ENCODE results near the gene MUSK. TPM values are rescaled to one million over a fixed set of nuclear protein-coding genes. Genes with fewer than 3 reads are reported as not detected.

Gene MUSK
- total and polyA plus RNA-seq, 2 of the 8 experiments (the other 6 are each of a cell fraction or from before 2014, with no cell fraction given), result not detected

DNA sequence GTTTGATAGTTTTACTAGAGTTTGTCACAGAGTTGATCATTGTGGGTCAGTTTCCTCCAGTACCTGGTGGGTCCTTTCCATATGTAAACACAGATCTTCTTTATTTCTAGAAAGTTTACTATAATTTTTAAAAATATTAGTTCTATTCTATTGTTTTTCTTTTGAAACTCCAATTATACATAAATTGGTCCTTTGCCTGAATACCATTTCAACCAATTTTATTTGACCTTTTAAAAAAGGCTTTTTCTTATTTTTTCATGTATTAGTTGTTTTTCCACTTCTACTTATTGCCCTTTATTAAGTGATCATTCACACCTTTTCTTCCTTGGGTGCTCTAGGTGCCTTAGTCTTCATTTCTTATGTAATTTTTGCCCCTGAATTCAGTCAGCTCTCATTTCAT is 33.0 kb upstream of the MUSK start (continued):
- TF ChIP-seq, protein P1, sequence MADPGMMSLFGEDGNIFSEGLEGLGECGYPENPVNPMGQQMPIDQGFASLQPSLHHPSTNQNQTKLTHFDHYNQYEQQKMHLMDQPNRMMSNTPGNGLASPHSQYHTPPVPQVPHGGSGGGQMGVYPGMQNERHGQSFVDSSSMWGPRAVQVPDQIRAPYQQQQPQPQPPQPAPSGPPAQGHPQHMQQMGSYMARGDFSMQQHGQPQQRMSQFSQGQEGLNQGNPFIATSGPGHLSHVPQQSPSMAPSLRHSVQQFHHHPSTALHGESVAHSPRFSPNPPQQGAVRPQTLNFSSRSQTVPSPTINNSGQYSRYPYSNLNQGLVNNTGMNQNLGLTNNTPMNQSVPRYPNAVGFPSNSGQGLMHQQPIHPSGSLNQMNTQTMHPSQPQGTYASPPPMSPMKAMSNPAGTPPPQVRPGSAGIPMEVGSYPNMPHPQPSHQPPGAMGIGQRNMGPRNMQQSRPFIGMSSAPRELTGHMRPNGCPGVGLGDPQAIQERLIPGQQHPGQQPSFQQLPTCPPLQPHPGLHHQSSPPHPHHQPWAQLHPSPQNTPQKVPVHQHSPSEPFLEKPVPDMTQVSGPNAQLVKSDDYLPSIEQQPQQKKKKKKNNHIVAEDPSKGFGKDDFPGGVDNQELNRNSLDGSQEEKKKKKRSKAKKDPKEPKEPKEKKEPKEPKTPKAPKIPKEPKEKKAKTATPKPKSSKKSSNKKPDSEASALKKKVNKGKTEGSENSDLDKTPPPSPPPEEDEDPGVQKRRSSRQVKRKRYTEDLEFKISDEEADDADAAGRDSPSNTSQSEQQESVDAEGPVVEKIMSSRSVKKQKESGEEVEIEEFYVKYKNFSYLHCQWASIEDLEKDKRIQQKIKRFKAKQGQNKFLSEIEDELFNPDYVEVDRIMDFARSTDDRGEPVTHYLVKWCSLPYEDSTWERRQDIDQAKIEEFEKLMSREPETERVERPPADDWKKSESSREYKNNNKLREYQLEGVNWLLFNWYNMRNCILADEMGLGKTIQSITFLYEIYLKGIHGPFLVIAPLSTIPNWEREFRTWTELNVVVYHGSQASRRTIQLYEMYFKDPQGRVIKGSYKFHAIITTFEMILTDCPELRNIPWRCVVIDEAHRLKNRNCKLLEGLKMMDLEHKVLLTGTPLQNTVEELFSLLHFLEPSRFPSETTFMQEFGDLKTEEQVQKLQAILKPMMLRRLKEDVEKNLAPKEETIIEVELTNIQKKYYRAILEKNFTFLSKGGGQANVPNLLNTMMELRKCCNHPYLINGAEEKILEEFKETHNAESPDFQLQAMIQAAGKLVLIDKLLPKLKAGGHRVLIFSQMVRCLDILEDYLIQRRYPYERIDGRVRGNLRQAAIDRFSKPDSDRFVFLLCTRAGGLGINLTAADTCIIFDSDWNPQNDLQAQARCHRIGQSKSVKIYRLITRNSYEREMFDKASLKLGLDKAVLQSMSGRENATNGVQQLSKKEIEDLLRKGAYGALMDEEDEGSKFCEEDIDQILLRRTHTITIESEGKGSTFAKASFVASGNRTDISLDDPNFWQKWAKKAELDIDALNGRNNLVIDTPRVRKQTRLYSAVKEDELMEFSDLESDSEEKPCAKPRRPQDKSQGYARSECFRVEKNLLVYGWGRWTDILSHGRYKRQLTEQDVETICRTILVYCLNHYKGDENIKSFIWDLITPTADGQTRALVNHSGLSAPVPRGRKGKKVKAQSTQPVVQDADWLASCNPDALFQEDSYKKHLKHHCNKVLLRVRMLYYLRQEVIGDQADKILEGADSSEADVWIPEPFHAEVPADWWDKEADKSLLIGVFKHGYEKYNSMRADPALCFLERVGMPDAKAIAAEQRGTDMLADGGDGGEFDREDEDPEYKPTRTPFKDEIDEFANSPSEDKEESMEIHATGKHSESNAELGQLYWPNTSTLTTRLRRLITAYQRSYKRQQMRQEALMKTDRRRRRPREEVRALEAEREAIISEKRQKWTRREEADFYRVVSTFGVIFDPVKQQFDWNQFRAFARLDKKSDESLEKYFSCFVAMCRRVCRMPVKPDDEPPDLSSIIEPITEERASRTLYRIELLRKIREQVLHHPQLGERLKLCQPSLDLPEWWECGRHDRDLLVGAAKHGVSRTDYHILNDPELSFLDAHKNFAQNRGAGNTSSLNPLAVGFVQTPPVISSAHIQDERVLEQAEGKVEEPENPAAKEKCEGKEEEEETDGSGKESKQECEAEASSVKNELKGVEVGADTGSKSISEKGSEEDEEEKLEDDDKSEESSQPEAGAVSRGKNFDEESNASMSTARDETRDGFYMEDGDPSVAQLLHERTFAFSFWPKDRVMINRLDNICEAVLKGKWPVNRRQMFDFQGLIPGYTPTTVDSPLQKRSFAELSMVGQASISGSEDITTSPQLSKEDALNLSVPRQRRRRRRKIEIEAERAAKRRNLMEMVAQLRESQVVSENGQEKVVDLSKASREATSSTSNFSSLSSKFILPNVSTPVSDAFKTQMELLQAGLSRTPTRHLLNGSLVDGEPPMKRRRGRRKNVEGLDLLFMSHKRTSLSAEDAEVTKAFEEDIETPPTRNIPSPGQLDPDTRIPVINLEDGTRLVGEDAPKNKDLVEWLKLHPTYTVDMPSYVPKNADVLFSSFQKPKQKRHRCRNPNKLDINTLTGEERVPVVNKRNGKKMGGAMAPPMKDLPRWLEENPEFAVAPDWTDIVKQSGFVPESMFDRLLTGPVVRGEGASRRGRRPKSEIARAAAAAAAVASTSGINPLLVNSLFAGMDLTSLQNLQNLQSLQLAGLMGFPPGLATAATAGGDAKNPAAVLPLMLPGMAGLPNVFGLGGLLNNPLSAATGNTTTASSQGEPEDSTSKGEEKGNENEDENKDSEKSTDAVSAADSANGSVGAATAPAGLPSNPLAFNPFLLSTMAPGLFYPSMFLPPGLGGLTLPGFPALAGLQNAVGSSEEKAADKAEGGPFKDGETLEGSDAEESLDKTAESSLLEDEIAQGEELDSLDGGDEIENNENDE (IDR thresholded peaks at IDR 0.05; ENCODE audit: insufficient replicate concordance, low read length), result no peak
- no peak for TF ChIP-seq BCL11A (IDR thresholded peaks at IDR 0.05; ENCODE audit: low read depth in 2 of 2, low read length in 2 of 2)
